Cerebellar nuclear complex (tissue), 1 donor: ENCODE measurements around the gene LIPC.

ENCODE experiments used
- DNase-seq, 2 experiments: peaks; one replicate each; lab custom pipeline; 2025; lab: John Stamatoyannopoulos, UW

The LIPC gene

GRCh38 chr15:58436552-58436951 lies 4.8 kb downstream of the LIPC start:
- no peak for DNase-seq

- DNase-seq = no peak
These were observed 5.8 kb downstream of the LIPC start for GRCh38 chr15:58437531-58438105.

- no peak for DNase-seq
These were observed 6.3 kb downstream of the LIPC start for GRCh38 chr15:58438111-58438510.

GRCh38 chr15:58438956-58439355 lies 7.2 kb downstream of the LIPC start:
- no peak for DNase-seq

- no peak for DNase-seq
These were observed 8.5 kb downstream of the LIPC start for GRCh38 chr15:58440158-58440910.

GRCh38 chr15:58440922-58441321 lies 9.1 kb downstream of the LIPC start:
- DNase-seq = no peak

- no peak for DNase-seq
These were observed 9.7 kb downstream of the LIPC start for GRCh38 chr15:58441376-58442070.

- no peak for DNase-seq
These were observed 10.3 kb downstream of the LIPC start for GRCh38 chr15:58442122-58442521.

GRCh38 chr15:58443308-58443707 lies 11.5 kb downstream of the LIPC start:
- no peak for DNase-seq

- no peak for DNase-seq
These were observed 12.3 kb downstream of the LIPC start for GRCh38 chr15:58444056-58444455.

GRCh38 chr15:58444658-58445332 lies 13.0 kb downstream of the LIPC start:
- DNase-seq = no peak

GRCh38 chr15:58445865-58446264 lies 14.1 kb downstream of the LIPC start:
- no peak for DNase-seq

- DNase-seq = no peak
These were observed 14.7 kb downstream of the LIPC start for GRCh38 chr15:58446521-58446920.

- no peak for DNase-seq
These were observed 15.7 kb downstream of the LIPC start for GRCh38 chr15:58447271-58448010.

GRCh38 chr15:58448331-58448730 lies 16.5 kb downstream of the LIPC start:
- no peak for DNase-seq

GRCh38 chr15:58448906-58449305 lies 17.1 kb downstream of the LIPC start:
- DNase-seq = no peak

GRCh38 chr15:58451826-58452225 lies 20.0 kb downstream of the LIPC start:
- DNase-seq = no peak

GRCh38 chr15:58452775-58453174 lies 21.0 kb downstream of the LIPC start:
- DNase-seq = no peak

GRCh38 chr15:58453931-58454793 lies 22.4 kb downstream of the LIPC start:
- DNase-seq = no peak

GRCh38 chr15:58454950-58455401 lies 23.2 kb downstream of the LIPC start:
- no peak for DNase-seq

GRCh38 chr15:58457466-58457965 lies 25.7 kb downstream of the LIPC start:
- DNase-seq = no peak
